ENCODE data around the gene GLG1.

The GLG1 gene

DNA sequence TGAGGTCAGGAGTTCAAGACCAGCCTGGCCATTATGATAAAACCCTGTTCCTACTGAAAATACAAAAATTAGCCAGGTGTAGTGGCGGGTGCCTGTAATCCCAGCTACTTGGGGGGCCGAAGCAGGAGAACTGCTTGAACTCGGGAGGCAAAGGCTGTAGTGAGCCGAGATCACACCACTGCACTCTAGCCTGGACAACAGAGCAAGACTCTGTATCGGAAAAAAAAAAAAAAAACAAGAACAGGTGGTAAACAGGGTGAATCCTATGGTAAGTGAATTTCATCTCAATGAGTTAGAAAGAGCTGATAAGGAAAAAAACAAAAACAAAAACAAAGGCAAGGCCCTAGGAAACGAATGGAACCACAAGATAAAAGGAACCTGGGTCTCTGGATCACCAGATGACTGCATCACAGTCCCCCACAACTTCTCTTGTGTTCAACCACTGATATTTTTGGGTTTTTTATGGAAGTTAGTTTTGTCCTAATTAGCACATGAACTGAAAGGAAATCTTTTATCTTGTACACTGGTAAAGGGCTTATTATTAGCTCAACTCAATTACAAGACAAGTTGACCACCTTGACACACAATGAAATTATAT lies 21.0 kb downstream of the GLG1 start:
- no peak overlapping the region for H3K27ac ChIP-seq (ENCODE audit: low read length)

DNA sequence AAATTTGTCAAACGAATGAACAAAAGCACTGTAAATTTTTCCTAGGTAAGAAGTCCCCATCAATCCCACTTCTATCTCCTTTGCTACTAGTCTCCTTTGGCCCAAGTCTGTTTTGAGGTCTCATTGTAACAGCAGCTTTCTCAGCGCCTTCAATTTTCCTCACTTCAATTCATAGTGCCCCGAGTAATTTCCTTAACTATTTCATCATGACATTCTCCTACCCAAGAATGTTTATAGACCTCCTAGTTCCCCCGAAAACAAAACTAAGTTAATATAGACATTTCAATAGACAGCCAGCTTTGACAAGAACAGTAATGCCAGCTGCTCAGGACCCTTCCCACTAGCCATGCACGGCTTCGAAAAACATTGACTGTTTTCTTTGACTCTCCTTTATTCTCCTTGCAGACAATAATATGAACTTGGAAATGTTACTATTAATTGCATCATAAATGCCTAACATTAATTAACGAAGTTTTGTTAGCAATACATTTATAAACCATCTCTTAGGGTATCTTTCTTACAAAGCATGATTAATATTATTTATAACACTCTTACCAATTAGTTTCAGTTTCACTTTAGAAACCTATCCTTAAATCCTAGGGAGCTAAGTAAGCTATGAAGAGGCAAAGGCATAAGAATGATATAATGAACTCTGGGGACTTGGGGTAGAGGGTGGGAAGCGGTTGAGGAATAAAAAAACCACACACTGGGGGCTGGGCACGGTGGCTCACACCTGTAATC lies 22.8 kb downstream of the GLG1 start:
- Histone ChIP-seq H4K20me1 (ENCODE audit: insufficient read depth, low read length) (no peaks in the 10 kb centered on the region), H3K4me3 (ENCODE audit: low read depth in 1 of 2, low read length in 2 of 2) (no peak overlapping the region), H3K9me3 (ENCODE audit: insufficient read depth, low read length, severe bottlenecking) (no peaks in the 10 kb centered on the region), H3K79me2 (ENCODE audit: insufficient read depth, low read length) (peaks cover 50% of the 10 kb centered on the region), H3K9ac (ENCODE audit: low read depth, low read length) (no peak overlapping the region), H3K4me2 (ENCODE audit: insufficient read depth, low read length) (peak overlapping the region; percentile 20; the same call in 1 of the 2 replicates), H3K27ac (ENCODE audit: low read length) (no peak overlapping the region), H3K4me1 (ENCODE audit: insufficient read depth, low read length) (peaks cover 8% of the 10 kb centered on the region; the same call in 1 of the 2 replicates), H2AFZ (ENCODE audit: low read depth, low read length) (no peak overlapping the region), H3K27me3 (ENCODE audit: insufficient read depth, low read length, poor library complexity) (no peaks in the 10 kb centered on the region), H3K36me3 (ENCODE audit: insufficient read depth, low read length) (no peaks in the 10 kb centered on the region)
- ATAC-seq (ENCODE audit: insufficient read depth, low read depth) (peak; percentile 66; the same call in 2 of the 3 replicates), DNase-seq (no peak)
- no peak for TF ChIP-seq EZH2 (IDR thresholded peaks at IDR 0.05; ENCODE audit: borderline replicate concordance, low read depth, low read length, severe bottlenecking)
- TF ChIP-seq CTCF (IDR thresholded peaks at IDR 0.05; ENCODE audit: borderline replicate concordance, extremely low read depth, low read length, poor library complexity, severe bottlenecking), result no peak

More for the DNA sequence above, 21.0 kb downstream of the GLG1 start:
- Histone ChIP-seq H3K4me3 (ENCODE audit: low read depth in 1 of 2, low read length in 2 of 2) (no peak overlapping the region), H4K20me1 (ENCODE audit: insufficient read depth, low read length) (0 out of 2 replicates have a peak, but pooled peaks cover 3% of the 10 kb centered on the region), H3K4me1 (ENCODE audit: insufficient read depth, low read length) (peaks cover 8% of the 10 kb centered on the region; the same call in 1 of the 2 replicates), H2AFZ (ENCODE audit: low read depth, low read length) (no peak overlapping the region), H3K9ac (ENCODE audit: low read depth, low read length) (no peak overlapping the region), H3K4me2 (ENCODE audit: insufficient read depth, low read length) (no peak overlapping the region), H3K27me3 (ENCODE audit: insufficient read depth, low read length, poor library complexity) (no peaks in the 10 kb centered on the region), H3K79me2 (ENCODE audit: insufficient read depth, low read length) (peaks cover 43% of the 10 kb centered on the region), H3K9me3 (ENCODE audit: insufficient read depth, low read length, severe bottlenecking) (no peaks in the 10 kb centered on the region), H3K36me3 (ENCODE audit: insufficient read depth, low read length) (no peaks in the 10 kb centered on the region)
- DNase-seq (no peak), ATAC-seq (ENCODE audit: insufficient read depth, low read depth) (no peak)
- TF ChIP-seq EZH2 (IDR thresholded peaks at IDR 0.05; ENCODE audit: borderline replicate concordance, low read depth, low read length, severe bottlenecking), result no peak
- no peak for TF ChIP-seq CTCF (IDR thresholded peaks at IDR 0.05; ENCODE audit: borderline replicate concordance, extremely low read depth, low read length, poor library complexity, severe bottlenecking)

- peaks cover 57% of the 10 kb centered on the region for H3K79me2 ChIP-seq (ENCODE audit: insufficient read depth, low read length)
- no peaks in the 10 kb centered on the region for H3K9me3 ChIP-seq (ENCODE audit: insufficient read depth, low read length, severe bottlenecking)
- H3K9ac ChIP-seq (ENCODE audit: low read depth, low read length), result no peak overlapping the region
- DNase-seq (no peak), ATAC-seq (ENCODE audit: insufficient read depth, low read depth) (no peak)
- H3K36me3 ChIP-seq (ENCODE audit: insufficient read depth, low read length), result no peaks in the 10 kb centered on the region
- no peaks in the 10 kb centered on the region for H4K20me1 ChIP-seq (ENCODE audit: insufficient read depth, low read length)
- H2AFZ ChIP-seq (ENCODE audit: low read depth, low read length), result no peak overlapping the region
- peaks cover 8% of the 10 kb centered on the region; the same call in 1 of the 2 replicates for H3K4me1 ChIP-seq (ENCODE audit: insufficient read depth, low read length)
- TF ChIP-seq CTCF (IDR thresholded peaks at IDR 0.05; ENCODE audit: borderline replicate concordance, extremely low read depth, low read length, poor library complexity, severe bottlenecking), result no peak
- TF ChIP-seq EZH2 (IDR thresholded peaks at IDR 0.05; ENCODE audit: borderline replicate concordance, low read depth, low read length, severe bottlenecking), result no peak
- no peak overlapping the region for H3K4me3 ChIP-seq (ENCODE audit: low read depth in 1 of 2, low read length in 2 of 2)
- no peaks in the 10 kb centered on the region for H3K27me3 ChIP-seq (ENCODE audit: insufficient read depth, low read length, poor library complexity)
- H3K4me2 ChIP-seq (ENCODE audit: insufficient read depth, low read length), result no peak overlapping the region
- H3K27ac ChIP-seq (ENCODE audit: low read length), result no peak overlapping the region
Measured at GRCh38 chr16:74582970-74583369, 23.9 kb downstream of the GLG1 start.

Measured in DND-41 (cell line).